Fibroblast of lung (primary cell): ENCODE data around the gene CYP3A5.

Source experiments
- EZH2 ChIP-seq: IDR thresholded peaks from 2 replicates; pipeline ENCODE4 v1.5.1; 2012; ENCODE audit warnings: low read length, control low read depth, mild to moderate bottlenecking; ENCODE audit errors: missing control alignments
- TF ChIP-seq, protein P1 (sequence below), 2 donors: IDR thresholded peaks in 1 of 2; conservative IDR thresholded peaks in 1 of 2; 1 replicate in 1 of 2; 2 replicates in 1 of 2; pipeline ENCODE4 v1.5.1; 2011 to 2012; ENCODE audit warnings: low read length in 2 of 2, control low read depth in 1 of 2, inconsistent platforms in 1 of 2, low read depth in 1 of 2, mild to moderate bottlenecking in 1 of 2

GRCh38 chr7:99625321-99625720, 54.5 kb downstream of the CYP3A5 start:
- TF ChIP-seq, protein P1, sequence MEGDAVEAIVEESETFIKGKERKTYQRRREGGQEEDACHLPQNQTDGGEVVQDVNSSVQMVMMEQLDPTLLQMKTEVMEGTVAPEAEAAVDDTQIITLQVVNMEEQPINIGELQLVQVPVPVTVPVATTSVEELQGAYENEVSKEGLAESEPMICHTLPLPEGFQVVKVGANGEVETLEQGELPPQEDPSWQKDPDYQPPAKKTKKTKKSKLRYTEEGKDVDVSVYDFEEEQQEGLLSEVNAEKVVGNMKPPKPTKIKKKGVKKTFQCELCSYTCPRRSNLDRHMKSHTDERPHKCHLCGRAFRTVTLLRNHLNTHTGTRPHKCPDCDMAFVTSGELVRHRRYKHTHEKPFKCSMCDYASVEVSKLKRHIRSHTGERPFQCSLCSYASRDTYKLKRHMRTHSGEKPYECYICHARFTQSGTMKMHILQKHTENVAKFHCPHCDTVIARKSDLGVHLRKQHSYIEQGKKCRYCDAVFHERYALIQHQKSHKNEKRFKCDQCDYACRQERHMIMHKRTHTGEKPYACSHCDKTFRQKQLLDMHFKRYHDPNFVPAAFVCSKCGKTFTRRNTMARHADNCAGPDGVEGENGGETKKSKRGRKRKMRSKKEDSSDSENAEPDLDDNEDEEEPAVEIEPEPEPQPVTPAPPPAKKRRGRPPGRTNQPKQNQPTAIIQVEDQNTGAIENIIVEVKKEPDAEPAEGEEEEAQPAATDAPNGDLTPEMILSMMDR (conservative IDR thresholded peaks at IDR 0.05 in 1 of 2, IDR thresholded peaks at IDR 0.05 in 1 of 2; ENCODE audit: low read depth in 1 of 2, low read length in 2 of 2) = no peak
- no peak for TF ChIP-seq EZH2
